Ishikawa (cell line): Measurements from ENCODE around the gene VIPR1.

Source experiments
- RAD21 ChIP-seq: IDR thresholded peaks from 2 replicates; pipeline ENCODE4 v1.6.1; 2012; ENCODE audit warnings: low read depth
- TCF12 ChIP-seq: IDR thresholded peaks from 2 replicates; pipeline ENCODE4 v1.6.1; 2012; ENCODE audit warnings: low read depth
- TEAD4 ChIP-seq: IDR thresholded peaks from 2 replicates; pipeline ENCODE4 v1.6.1; 2012
- TF ChIP-seq, protein P1 (sequence below): IDR thresholded peaks from 2 replicates; pipeline ENCODE4 v1.6.1; 2012

DNA sequence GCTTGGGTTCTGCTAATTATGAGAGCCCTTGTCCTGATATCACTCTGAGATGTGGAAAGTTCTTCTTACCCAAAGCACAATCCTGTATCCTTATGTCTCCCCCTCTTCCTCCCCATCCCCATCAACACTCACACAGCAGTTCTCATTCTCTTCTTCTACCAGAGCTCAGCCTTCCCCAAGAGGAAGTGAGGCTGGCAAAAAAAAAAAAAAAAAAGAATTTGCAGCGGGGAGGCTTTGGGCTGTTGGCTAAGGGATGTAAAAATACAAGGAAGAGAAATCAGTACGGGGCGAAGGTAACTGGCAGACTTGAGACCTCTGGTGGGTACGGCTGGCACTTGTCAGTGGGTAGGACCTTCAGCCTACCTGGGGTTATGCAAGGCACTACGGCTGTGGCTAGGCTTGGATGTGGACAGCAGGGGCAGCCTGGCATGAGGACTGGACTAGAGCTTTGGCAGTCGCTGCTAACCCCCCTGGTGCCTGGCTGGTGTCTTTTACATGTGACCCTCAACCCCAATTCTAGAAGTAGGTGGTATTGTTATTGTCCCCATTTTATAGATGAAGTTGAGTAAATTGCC is 5.4 kb downstream of the VIPR1 start:
- TF ChIP-seq RAD21 = no peak
- TF ChIP-seq TCF12 = no peak
- TF ChIP-seq, protein P1, sequence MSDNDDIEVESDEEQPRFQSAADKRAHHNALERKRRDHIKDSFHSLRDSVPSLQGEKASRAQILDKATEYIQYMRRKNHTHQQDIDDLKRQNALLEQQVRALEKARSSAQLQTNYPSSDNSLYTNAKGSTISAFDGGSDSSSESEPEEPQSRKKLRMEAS = no peak
- no peak for TF ChIP-seq TEAD4
